ENCODE data around the gene NRAP.

DNA sequence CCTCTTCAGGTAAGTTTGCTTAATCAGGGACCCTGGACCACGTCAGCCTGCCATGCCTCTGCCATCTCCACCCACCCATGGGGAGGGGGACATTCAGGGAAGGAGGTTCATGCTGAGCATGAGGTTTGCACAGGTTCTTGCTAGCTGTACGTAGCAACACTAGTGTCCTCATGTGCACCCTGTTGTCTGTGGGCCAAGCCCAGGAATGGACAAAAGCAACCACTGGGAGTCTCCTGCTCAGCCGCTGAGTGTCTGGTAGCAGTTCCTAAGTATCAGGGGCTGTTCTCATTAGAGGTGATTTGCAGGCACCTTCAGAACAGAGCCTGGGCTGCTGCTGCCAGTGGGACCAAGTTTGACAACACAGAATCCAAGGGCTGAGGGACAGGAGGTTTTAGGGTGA is 33.8 kb upstream of the NRAP start:
- TF ChIP-seq, protein P1, sequence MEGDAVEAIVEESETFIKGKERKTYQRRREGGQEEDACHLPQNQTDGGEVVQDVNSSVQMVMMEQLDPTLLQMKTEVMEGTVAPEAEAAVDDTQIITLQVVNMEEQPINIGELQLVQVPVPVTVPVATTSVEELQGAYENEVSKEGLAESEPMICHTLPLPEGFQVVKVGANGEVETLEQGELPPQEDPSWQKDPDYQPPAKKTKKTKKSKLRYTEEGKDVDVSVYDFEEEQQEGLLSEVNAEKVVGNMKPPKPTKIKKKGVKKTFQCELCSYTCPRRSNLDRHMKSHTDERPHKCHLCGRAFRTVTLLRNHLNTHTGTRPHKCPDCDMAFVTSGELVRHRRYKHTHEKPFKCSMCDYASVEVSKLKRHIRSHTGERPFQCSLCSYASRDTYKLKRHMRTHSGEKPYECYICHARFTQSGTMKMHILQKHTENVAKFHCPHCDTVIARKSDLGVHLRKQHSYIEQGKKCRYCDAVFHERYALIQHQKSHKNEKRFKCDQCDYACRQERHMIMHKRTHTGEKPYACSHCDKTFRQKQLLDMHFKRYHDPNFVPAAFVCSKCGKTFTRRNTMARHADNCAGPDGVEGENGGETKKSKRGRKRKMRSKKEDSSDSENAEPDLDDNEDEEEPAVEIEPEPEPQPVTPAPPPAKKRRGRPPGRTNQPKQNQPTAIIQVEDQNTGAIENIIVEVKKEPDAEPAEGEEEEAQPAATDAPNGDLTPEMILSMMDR (optimal IDR thresholded peaks at IDR 0.05 in 1 of 3, IDR thresholded peaks at IDR 0.05 in 1 of 3, conservative IDR thresholded peaks at IDR 0.05 in 1 of 3; ENCODE audit: extremely low read depth in 1 of 3, insufficient read depth in 2 of 3, low read length in 3 of 3) = no peak
- TF ChIP-seq EZH2 (IDR thresholded peaks at IDR 0.05; ENCODE audit: low read length) = no peak
